Spinal cord (tissue), 10 donors: Measurements from ENCODE around the gene IQGAP3. TPM values are rescaled to one million over a fixed set of nuclear protein-coding genes. Genes with fewer than 3 reads are reported as not detected.
"Not testable (repeated sequence)": the region's sequence is repeated elsewhere in the genome, so short reads cannot be mapped to it uniquely, and the experiment has no call there.

Experiments used
- DNase-seq, 6 donors: peaks; one replicate each; pipeline versions ENCODE4 v3.0.0 to v3.0.0-alpha.2; 2013 to 2015; ENCODE audit warnings: low spot score in 6 of 6, low read depth in 4 of 6
- H3K27ac ChIP-seq: one replicate; pipeline ENCODE4 v1.5.1; 2013; ENCODE audit warnings: low read depth, low read length, control low read depth
- H3K27me3 ChIP-seq: one replicate; pipeline ENCODE4 v1.6.1; 2013; ENCODE audit warnings: low read length; ENCODE audit not compliant: control insufficient read depth, insufficient read depth
- H3K36me3 ChIP-seq: one replicate; pipeline ENCODE4 v1.6.1; 2013; ENCODE audit warnings: low read length; ENCODE audit not compliant: control insufficient read depth, insufficient read depth
- H3K4me1 ChIP-seq: one replicate; pipeline ENCODE4 v1.6.1; 2013; ENCODE audit warnings: low read length; ENCODE audit not compliant: control insufficient read depth, insufficient read depth
- H3K4me3 ChIP-seq: one replicate; pipeline ENCODE4 v1.5.1; 2013; ENCODE audit warnings: low read depth, low read length, control low read depth
- H3K9me3 ChIP-seq: one replicate; pipeline ENCODE4 v1.6.1; 2013; ENCODE audit warnings: low read length; ENCODE audit not compliant: control insufficient read depth, insufficient read depth
- WGBS: methylation state at CpG from one replicate; pipeline ENCODE4 v1.1.5; 2013; ENCODE audit warnings: missing lambda C conversion rate; ENCODE audit not compliant: insufficient coverage; 5-methylcytosine and 5-hydroxymethylcytosine counted together
- polyA plus RNA-seq, 2 donors: library from polyadenylated mRNA; unstranded; fragments of 120-200 nt; gene quantifications; one replicate each; pipeline ENCODE4 v1.2.1, GENCODE V29; 2013; ENCODE audit not compliant: insufficient read length in 2 of 2
- total RNA-seq, 2 donors: library from RNA; depleted of rRNA in 1 of 2; stranded (reverse); fragments of 120-200 nt in 1 of 2; fragments of >200 nt in 1 of 2; gene quantifications; one replicate each; pipeline versions ENCODE4 v1.2.3 to v1.2.4, GENCODE V29; 2013 to 2014
- donor health status: healthy.

Gene IQGAP3
- total and polyA plus RNA-seq, 4 donors = 4.9 to 10.4 (median 7.0) TPM

DNA sequence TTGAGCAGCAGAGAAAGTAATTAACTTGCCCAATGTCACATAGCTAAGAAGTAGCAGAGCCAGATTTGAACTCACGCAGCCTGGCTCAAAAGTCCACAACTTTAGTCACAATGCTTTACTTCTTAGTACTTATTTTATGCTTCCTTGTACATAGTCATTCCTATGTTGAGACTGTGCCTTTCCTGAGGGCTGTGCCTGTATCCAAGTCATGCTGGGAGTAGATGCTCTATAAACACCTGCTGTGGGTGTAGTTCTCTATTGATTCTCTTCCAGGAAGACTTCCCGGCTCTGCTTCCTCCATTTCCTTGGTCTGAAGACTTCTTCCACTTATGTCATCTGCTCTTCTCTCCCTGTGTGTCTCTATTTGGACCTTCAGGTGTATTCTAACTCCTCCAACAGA lies 16.6 kb downstream of the IQGAP3 start:
- WGBS = 60% methylated on average over 1 of the region's 2 CpGs
- Histone ChIP-seq H3K27ac (no peak overlapping the region), H3K4me3 (no peak overlapping the region), H3K4me1 (peaks cover 3% of the 10 kb centered on the region), H3K36me3 (peaks cover 3% of the 10 kb centered on the region), H3K27me3 (no peaks in the 10 kb centered on the region), H3K9me3 (no peaks in the 10 kb centered on the region)
- DNase-seq = no peak

DNA sequence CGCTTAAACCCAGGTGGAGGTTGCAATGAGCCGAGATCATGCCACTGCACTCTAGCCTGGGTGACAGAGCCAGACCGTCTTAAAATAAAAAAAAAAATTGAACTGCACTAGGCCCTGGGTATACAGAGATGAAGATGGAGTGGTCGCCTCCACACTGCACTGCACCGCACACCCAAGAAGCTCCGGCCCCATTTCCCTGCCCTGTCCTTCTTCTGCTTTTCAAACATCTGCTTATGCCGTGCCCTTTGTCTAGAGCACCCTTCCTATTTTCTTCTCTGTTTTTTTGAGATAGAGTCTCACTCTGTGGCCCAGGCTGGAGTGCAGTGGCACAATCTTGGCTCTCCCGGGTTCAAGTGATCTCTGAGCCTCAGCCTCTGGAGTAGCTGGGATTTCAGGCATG lies 17.4 kb downstream of the IQGAP3 start:
- H3K27me3 ChIP-seq = no peaks in the 10 kb centered on the region
- H3K4me3 ChIP-seq = no peak overlapping the region
- DNase-seq = no peak
- H3K9me3 ChIP-seq = no peaks in the 10 kb centered on the region
- peaks cover 3% of the 10 kb centered on the region for H3K4me1 ChIP-seq
- H3K36me3 ChIP-seq = peaks cover 3% of the 10 kb centered on the region
- H3K27ac ChIP-seq = no peak overlapping the region
- WGBS = 86% methylated on average over 8 of the region's 8 CpGs

DNA sequence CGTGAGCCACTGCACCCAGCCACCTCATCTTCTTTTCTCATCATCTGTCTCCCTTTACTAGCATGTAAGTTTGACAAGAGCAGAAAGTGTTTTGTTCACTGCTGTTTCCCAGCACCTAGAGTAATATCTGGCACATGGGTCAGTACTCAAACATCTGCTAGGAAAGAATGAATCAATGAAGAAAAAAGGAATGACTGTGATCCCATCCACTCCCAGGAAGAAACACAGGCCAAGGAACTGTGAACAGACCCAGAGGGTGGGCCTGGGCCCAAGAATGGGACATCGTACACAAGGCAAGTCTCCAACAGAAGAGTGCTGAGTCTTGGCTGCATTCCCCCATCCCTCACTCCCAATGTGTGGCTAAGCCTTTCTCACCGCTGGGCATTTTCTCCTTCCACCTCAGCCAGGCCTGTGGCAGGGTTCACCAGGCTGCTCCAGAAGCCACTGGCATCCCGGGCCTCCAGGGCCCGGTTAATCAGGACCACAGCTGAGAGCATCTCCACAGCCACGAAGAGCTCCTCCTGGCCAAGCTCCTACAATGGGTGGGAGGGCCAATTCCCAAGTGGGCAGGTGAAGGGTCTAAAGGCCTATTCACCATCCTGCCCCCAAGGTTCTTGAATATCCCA lies 18.4 kb downstream of the IQGAP3 start:
- DNase-seq = no peak
- 94% methylated on average over 4 of the region's 6 CpGs for WGBS
- Histone ChIP-seq H3K4me3 (no peak overlapping the region), H3K9me3 (no peaks in the 10 kb centered on the region), H3K27ac (no peak overlapping the region), H3K27me3 (no peaks in the 10 kb centered on the region), H3K36me3 (peaks cover 3% of the 10 kb centered on the region), H3K4me1 (peaks cover 3% of the 10 kb centered on the region)

DNA sequence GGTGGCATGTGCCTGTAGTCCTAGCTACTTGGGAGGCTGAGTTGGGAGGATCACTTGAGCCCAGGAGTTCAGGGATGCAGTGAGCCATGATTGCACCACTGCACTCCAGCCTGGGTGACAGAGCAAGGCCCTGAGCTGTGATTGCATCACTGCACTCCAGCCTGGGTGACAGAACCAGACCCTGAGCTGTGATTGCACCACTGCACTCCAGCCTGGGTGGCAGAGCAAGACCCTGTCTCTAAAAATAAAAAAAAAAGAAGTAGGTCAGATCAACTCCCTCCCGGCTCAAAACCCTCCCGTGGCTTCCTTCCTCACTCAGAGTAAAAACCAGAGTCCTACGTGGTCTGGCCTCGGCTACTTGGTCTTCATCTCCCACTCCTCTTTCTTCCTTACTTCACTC lies 19.4 kb downstream of the IQGAP3 start:
- peaks cover 10% of the 10 kb centered on the region for H3K36me3 ChIP-seq
- 87% methylated on average over 4 of the region's 4 CpGs for WGBS
- not testable (repeated sequence) for H3K27me3 ChIP-seq, DNase-seq, H3K27ac ChIP-seq, H3K4me3 ChIP-seq, H3K4me1 ChIP-seq, H3K9me3 ChIP-seq

DNA sequence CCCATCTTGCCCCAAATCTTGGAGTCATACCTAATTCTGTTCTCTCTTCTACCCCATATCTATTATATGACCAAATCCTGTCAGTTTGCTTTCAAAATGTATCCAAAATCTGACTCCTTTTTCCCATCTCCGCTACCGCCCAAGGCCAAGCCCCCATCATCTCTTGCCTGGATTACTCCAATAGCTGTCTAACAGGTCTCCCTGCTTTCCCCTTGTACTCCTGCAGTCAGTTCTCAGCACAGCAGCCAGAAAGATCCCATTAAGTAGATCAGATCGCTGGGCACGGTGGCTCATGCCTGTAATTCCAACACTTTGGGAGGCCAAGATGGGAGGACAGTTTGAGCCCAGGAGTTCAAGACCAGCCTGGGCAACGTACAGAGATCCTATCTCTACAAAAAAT lies 19.8 kb downstream of the IQGAP3 start:
- 77% methylated on average over 5 of the region's 5 CpGs for WGBS
- H3K36me3 ChIP-seq = peaks cover 11% of the 10 kb centered on the region
- no peak overlapping the region for H3K27ac ChIP-seq

DNA sequence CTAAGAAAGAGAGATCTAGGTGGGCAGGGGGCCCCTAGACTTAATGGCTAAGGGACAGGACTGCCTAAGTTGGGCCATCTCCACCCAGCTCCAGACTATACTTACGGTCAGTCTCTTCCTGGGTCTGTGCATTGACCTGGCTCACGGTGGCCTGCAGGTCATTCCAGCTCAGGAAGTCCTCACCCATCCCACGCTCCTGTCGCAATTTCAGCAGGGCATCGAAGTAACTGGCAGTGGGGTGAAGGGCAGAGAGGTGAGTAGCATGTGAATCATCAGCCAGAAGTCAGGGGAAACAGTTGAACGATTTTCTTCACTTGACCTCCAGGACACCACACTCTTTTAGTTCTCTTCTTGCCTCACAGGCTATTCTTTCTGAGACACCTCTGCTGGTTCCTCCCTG lies 20.5 kb downstream of the IQGAP3 start:
- H3K4me3 ChIP-seq = no peak overlapping the region

More for the DNA sequence above, 19.8 kb downstream of the IQGAP3 start:
- no peaks in the 10 kb centered on the region for H3K9me3 ChIP-seq
- H3K4me1 ChIP-seq = peaks cover 3% of the 10 kb centered on the region
- no peak for DNase-seq
- H3K4me3 ChIP-seq = no peak overlapping the region
- H3K27me3 ChIP-seq = no peaks in the 10 kb centered on the region

DNA sequence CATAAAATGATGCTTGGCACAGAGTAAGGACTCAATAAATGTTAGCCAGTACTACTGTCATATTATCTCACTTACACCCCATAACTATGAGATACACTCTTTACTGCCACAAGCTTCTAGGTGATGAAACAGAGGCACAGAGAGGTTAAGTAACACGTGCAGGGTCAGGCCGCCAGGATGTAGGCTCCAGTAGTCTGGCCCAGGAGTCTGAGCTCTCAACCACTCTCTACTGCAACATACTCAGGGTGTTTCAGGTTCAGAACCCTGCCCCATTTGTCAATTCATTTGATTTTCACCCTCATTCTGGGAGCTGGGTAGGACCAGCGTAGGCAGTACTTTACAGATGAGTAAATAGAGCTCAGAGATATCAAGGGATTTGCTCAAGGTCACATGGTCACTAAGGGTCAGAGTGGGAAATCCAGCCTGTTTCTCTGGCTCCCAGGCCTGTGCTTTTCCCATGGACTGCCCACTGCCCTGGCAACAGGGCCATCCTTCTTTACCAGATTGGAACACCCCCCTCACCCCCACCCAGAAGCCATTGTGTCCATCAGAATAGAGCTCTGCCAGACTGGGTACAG lies 21.2 kb downstream of the IQGAP3 start:
- no peak for DNase-seq
- peaks cover 3% of the 10 kb centered on the region for H3K4me1 ChIP-seq
- H3K4me3 ChIP-seq = no peak overlapping the region
- H3K27ac ChIP-seq = no peak overlapping the region
- peaks cover 8% of the 10 kb centered on the region for H3K36me3 ChIP-seq
- no peaks in the 10 kb centered on the region for H3K27me3 ChIP-seq
- 84% methylated on average over 3 of the region's 3 CpGs for WGBS
- no peaks in the 10 kb centered on the region for H3K9me3 ChIP-seq

More for the DNA sequence above, 20.5 kb downstream of the IQGAP3 start:
- Histone ChIP-seq H3K27ac (no peak overlapping the region), H3K27me3 (no peaks in the 10 kb centered on the region), H3K36me3 (peaks cover 11% of the 10 kb centered on the region), H3K4me1 (peaks cover 3% of the 10 kb centered on the region), H3K9me3 (no peaks in the 10 kb centered on the region)
- WGBS = 96% methylated on average over 4 of the region's 6 CpGs
- DNase-seq = no peak

DNA sequence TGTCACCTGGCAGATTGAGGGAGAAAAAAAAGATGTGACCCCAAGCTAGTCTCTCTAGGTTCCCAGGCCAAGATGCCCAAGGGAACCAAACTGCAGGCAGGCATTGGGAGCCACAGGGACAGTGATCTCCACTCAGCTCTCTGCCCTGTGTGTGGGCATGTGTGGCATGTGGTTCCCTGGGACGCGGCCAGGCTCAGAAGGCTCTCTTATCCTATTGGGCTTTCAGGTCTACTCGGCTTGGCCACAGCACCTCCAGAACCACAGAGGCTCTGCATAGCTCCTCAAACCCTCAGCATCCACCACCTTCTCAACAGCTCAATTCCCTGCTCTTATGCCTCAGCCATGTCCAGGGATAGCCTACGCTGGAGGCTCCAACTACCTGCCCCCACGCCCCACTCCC lies 22.0 kb downstream of the IQGAP3 start:
- 84% methylated on average over 4 of the region's 5 CpGs for WGBS

DNA sequence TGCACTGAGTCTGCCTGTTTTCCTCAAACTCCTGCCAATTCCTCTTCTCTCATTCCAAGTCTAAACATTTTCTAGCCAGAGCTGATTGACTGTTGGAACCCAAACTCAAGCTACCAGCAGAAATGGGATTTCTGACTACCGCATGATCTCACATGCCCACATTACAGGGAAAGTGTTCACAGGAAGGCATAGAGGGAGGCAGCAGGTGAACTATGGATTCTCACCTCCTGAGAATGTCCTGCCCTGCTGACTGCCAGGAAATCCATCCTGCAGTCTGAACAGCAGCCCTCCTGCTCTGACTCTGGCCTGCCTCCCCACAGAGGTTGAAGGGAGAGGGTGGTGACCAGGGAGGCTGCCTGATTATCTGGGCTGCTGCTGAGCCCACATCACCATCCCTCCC lies 22.5 kb downstream of the IQGAP3 start:
- 100% methylated on average over 1 of the region's 1 CpG for WGBS
- no peak for DNase-seq
- H3K36me3 ChIP-seq = peaks cover 8% of the 10 kb centered on the region
- H3K9me3 ChIP-seq = no peaks in the 10 kb centered on the region
- no peak overlapping the region for H3K27ac ChIP-seq
- no peak overlapping the region for H3K4me3 ChIP-seq
- H3K27me3 ChIP-seq = no peaks in the 10 kb centered on the region
- H3K4me1 ChIP-seq = peaks cover 3% of the 10 kb centered on the region

More for the DNA sequence above, 22.0 kb downstream of the IQGAP3 start:
- Histone ChIP-seq H3K36me3 (peaks cover 8% of the 10 kb centered on the region), H3K27ac (no peak overlapping the region), H3K4me3 (no peak overlapping the region), H3K4me1 (peaks cover 3% of the 10 kb centered on the region), H3K27me3 (no peaks in the 10 kb centered on the region), H3K9me3 (no peaks in the 10 kb centered on the region)
- DNase-seq = no peak

DNA sequence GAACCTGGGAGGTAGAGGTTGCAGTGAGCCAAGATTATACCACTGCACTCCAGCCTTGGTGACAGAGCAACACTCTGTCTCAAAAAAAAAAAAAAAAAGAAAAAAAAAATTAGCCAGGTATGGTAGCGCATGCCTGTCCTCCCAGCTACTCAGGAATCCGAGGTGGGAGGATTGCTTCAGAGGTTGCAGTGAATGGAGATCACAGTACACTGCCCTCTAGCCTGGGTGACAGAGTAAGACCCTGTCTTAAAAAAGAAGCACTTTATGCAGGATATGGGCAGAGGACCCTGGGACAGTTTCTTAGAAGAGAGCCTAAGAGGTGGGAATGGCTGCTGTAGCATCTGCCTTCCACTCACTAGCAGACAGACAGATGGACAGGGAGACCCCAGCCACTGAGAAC lies 23.0 kb downstream of the IQGAP3 start:
- no peaks in the 10 kb centered on the region for H3K27me3 ChIP-seq
- H3K4me1 ChIP-seq = peaks cover 3% of the 10 kb centered on the region
- H3K9me3 ChIP-seq = no peaks in the 10 kb centered on the region
- no peak for DNase-seq
- no peak overlapping the region for H3K27ac ChIP-seq
- 90% methylated on average over 2 of the region's 2 CpGs for WGBS
- no peak overlapping the region for H3K4me3 ChIP-seq
- H3K36me3 ChIP-seq = peaks cover 8% of the 10 kb centered on the region
